Gastrocnemius medialis (tissue), 4 donors: ENCODE measurements around the gene ENGASE. TPM values are rescaled to one million over a fixed set of nuclear protein-coding genes. Genes with fewer than 3 reads are reported as not detected.
"Not testable (repeated sequence)": the region's sequence is repeated elsewhere in the genome, so short reads cannot be mapped to it uniquely, and the experiment has no call there.

Source experiments
- ATAC-seq, 2 donors: fragments of 150-250 bp; one replicate each; pipeline ENCODE4 v1.9.1; 2016
- DNase-seq, 2 donors: peaks; one replicate each; pipeline ENCODE4 v3.0.0-alpha.2; 2019
- H3K27ac ChIP-seq, 4 donors: fragments of 200-600 bp; sonication (generic); 1 replicate in 1 of 4; 2 replicates in 3 of 4; pipeline ENCODE4 v1.5.1; 2016 to 2018; ENCODE audit warnings: mild to moderate bottlenecking in 2 of 4, moderate library complexity in 1 of 4
- H3K27me3 ChIP-seq, 3 donors: fragments of 200-600 bp; sonication (generic) in 2 of 3; 1 replicate in 1 of 3; 2 replicates in 2 of 3; pipeline versions ENCODE4 v1.5.1 to v1.6.0; 2016 to 2019; ENCODE audit warnings: mild to moderate bottlenecking in 1 of 3, moderate library complexity in 1 of 3
- H3K36me3 ChIP-seq, 2 donors: fragments of 200-600 bp; sonication (generic) in 1 of 2; one replicate each; pipeline ENCODE4 v1.5.1; 2017 to 2018
- H3K4me1 ChIP-seq, 2 donors: fragments of 200-600 bp; sonication (generic) in 1 of 2; one replicate each; pipeline ENCODE4 v1.5.1; 2016 to 2017; ENCODE audit warnings: mild to moderate bottlenecking in 2 of 2
- H3K4me3 ChIP-seq, 4 donors: fragments of 200-600 bp; sonication (generic) in 3 of 4; 1 replicate in 1 of 4; 2 replicates in 3 of 4; pipeline ENCODE4 v1.5.1; 2016 to 2019; ENCODE audit warnings: mild to moderate bottlenecking in 2 of 4
- H3K9me3 ChIP-seq, 3 donors: fragments of 200-600 bp; sonication (generic) in 2 of 3; 1 replicate in 1 of 3; 2 replicates in 2 of 3; pipeline ENCODE4 v1.5.1; 2016 to 2019
- POLR2A ChIP-seq, 2 donors: fragments of 450-650 bp; IDR thresholded peaks; one replicate each; pipeline ENCODE4 v1.6.1; 2017; ENCODE audit warnings: antibody characterized with exemption in 2 of 2, mild to moderate bottlenecking in 2 of 2, moderate library complexity in 2 of 2
- in situ Hi-C, 4 donors: fragments of 200-750 bp; cut with MboI; loops; one replicate each; pipeline versions ENCODE4 v1.15.0 to v1.8.0; 2017; ENCODE audit warnings: low sequenced_read_pairs in 4 of 4
- intact Hi-C: fragments of 100-400 bp; cut with DNase I; formaldehyde crosslinking; loops from one replicate; pipeline ENCODE4 v1.15.1; 2023; ENCODE audit warnings: low total_unique reads
- total RNA-seq, 4 donors: library from RNA; depleted of rRNA; stranded (reverse); fragments of >200 nt; gene quantifications; one replicate each; pipeline versions ENCODE4 v1.1.0 to v1.2.3, GENCODE V29; 2016
- TF ChIP-seq, protein P1 (sequence below), 5 experiments: fragments of 450-650 bp in 3 of 5; fragments of 200-600 bp in 2 of 5; sonication (generic) in 2 of 5; IDR thresholded peaks in 4 of 5; conservative IDR thresholded peaks in 1 of 5; 1 replicate in 4 of 5; 2 replicates in 1 of 5; pipeline ENCODE4 v1.5.1; 2016 to 2019; ENCODE audit warnings: antibody characterized with exemption in 5 of 5, mild to moderate bottlenecking in 3 of 5, moderate library complexity in 3 of 5

The ENGASE gene
- total RNA-seq, 4 donors from 2014 or later = 5.1 to 14.2 (median 9.3) TPM

DNA sequence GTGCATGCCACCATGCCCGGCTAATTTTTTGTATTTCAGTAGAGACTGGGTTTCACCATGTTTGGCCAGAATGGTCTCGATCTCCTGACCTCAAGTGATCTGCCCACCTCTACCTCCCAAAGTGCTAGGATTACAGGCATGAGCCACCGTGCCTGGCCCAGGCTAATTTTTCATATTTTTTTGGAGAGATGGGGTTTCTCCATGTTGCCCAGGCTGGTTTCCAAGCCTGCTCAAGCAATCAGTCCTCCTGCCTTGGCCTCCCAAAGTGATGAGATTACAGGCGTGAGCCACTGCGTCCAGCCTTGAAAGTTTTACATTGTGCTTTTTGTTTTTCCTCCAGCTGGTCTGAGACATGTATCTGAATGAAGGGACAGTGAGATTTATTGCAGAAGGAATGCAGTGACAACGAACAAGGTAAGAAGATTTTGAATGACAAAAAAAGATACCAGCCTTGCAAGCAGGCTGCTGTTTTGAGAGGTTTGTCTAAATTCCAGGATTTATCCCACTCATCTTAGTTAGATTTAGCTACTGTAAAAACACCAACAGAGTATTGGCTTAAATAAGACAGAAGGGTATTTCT is 3.4 kb upstream of the ENGASE start:
- no peaks in the 10 kb centered on the region for H3K9me3 ChIP-seq
- intact Hi-C loops (loop anchor here (10.0 kb wide), 1 partner anchor 234 kb away; no protein-coding TSS in a partner anchor), in situ Hi-C loops (loop anchor here (25.0 kb wide), 1 partner anchor 316 kb away; no protein-coding TSS in a partner anchor)

GRCh38 chr17:79072544-79072943 is 2.1 kb upstream of the ENGASE start:
- ATAC-seq (no peak), DNase-seq (no peak)
- no peak overlapping the region for H3K27ac ChIP-seq
- intact Hi-C loops (loop anchor here (10.0 kb wide), 1 partner anchor 232 kb away; no protein-coding TSS in a partner anchor), in situ Hi-C loops (loop anchor here (25.0 kb wide), 1 partner anchor 315 kb away; no protein-coding TSS in a partner anchor)
- H3K27me3 ChIP-seq = no peaks in the 10 kb centered on the region
- no peak for TF ChIP-seq POLR2A (IDR thresholded peaks at IDR 0.05)
- TF ChIP-seq, protein P1, sequence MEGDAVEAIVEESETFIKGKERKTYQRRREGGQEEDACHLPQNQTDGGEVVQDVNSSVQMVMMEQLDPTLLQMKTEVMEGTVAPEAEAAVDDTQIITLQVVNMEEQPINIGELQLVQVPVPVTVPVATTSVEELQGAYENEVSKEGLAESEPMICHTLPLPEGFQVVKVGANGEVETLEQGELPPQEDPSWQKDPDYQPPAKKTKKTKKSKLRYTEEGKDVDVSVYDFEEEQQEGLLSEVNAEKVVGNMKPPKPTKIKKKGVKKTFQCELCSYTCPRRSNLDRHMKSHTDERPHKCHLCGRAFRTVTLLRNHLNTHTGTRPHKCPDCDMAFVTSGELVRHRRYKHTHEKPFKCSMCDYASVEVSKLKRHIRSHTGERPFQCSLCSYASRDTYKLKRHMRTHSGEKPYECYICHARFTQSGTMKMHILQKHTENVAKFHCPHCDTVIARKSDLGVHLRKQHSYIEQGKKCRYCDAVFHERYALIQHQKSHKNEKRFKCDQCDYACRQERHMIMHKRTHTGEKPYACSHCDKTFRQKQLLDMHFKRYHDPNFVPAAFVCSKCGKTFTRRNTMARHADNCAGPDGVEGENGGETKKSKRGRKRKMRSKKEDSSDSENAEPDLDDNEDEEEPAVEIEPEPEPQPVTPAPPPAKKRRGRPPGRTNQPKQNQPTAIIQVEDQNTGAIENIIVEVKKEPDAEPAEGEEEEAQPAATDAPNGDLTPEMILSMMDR (IDR thresholded peaks at IDR 0.05 in 4 of 5, conservative IDR thresholded peaks at IDR 0.05 in 1 of 5) = no peak
- H3K36me3 ChIP-seq = no peaks in the 10 kb centered on the region
- no peaks in the 10 kb centered on the region for H3K9me3 ChIP-seq
- H3K4me1 ChIP-seq = peaks cover 24 to 26% of the 10 kb centered on the region in 2 donors
- no peak overlapping the region for H3K4me3 ChIP-seq

More for the DNA sequence above, 3.4 kb upstream of the ENGASE start:
- Histone ChIP-seq H3K4me3 (no peak overlapping the region), H3K36me3 (no peaks in the 10 kb centered on the region), H3K27ac (no peak overlapping the region), H3K27me3 (no peaks in the 10 kb centered on the region), H3K4me1 (peaks cover 11 to 13% of the 10 kb centered on the region in 2 donors)
- ATAC-seq (no peak), DNase-seq (no peak)
- no peak for TF ChIP-seq POLR2A (IDR thresholded peaks at IDR 0.05)
- TF ChIP-seq, protein P1 (IDR thresholded peaks at IDR 0.05 in 4 of 5, conservative IDR thresholded peaks at IDR 0.05 in 1 of 5) = no peak

- in situ Hi-C loops (loop anchor here (25.0 kb wide), 1 partner anchor 314 kb away; no protein-coding TSS in a partner anchor), intact Hi-C loops (loop anchor here (10.0 kb wide), 1 partner anchor 232 kb away; no protein-coding TSS in a partner anchor)
- H3K9me3 ChIP-seq = no peaks in the 10 kb centered on the region
- H3K36me3 ChIP-seq = peaks cover 0 to 2% of the 10 kb centered on the region in 2 donors
- DNase-seq (no peak), ATAC-seq (no peak)
- TF ChIP-seq, protein P1 (IDR thresholded peaks at IDR 0.05 in 4 of 5, conservative IDR thresholded peaks at IDR 0.05 in 1 of 5) = no peak
- no peak for TF ChIP-seq POLR2A (IDR thresholded peaks at IDR 0.05)
- H3K27me3 ChIP-seq = no peaks in the 10 kb centered on the region
- peak overlapping the region in 1 of 4 donors; percentile 93 for H3K27ac ChIP-seq
- H3K4me3 ChIP-seq = no peak overlapping the region
- peaks cover 30 to 32% of the 10 kb centered on the region in 2 donors for H3K4me1 ChIP-seq
Measured at GRCh38 chr17:79073016-79073705, 1.5 kb upstream of the ENGASE start.

GRCh38 chr17:79073706-79074088 is 927 bp upstream of the ENGASE start:
- Histone ChIP-seq H3K4me3 (no peak overlapping the region), H3K9me3 (no peaks in the 10 kb centered on the region), H3K4me1 (peaks cover 30 to 35% of the 10 kb centered on the region in 2 donors), H3K36me3 (peaks cover 0 to 7% of the 10 kb centered on the region in 2 donors), H3K27me3 (no peaks in the 10 kb centered on the region), H3K27ac (peak overlapping the region in 2 of 4 donors; percentile 93 to 98)
- TF ChIP-seq, protein P1 (IDR thresholded peaks at IDR 0.05 in 4 of 5, conservative IDR thresholded peaks at IDR 0.05 in 1 of 5) = no peak
- no peak for TF ChIP-seq POLR2A (IDR thresholded peaks at IDR 0.05)
- DNase-seq (no peak), ATAC-seq (no peak)
- in situ Hi-C loops = loop anchor here (25.0 kb wide), 1 partner anchor 314 kb away; no protein-coding TSS in a partner anchor
- intact Hi-C loops = loop anchor here (10.0 kb wide), 1 partner anchor 231 kb away; no protein-coding TSS in a partner anchor

DNA sequence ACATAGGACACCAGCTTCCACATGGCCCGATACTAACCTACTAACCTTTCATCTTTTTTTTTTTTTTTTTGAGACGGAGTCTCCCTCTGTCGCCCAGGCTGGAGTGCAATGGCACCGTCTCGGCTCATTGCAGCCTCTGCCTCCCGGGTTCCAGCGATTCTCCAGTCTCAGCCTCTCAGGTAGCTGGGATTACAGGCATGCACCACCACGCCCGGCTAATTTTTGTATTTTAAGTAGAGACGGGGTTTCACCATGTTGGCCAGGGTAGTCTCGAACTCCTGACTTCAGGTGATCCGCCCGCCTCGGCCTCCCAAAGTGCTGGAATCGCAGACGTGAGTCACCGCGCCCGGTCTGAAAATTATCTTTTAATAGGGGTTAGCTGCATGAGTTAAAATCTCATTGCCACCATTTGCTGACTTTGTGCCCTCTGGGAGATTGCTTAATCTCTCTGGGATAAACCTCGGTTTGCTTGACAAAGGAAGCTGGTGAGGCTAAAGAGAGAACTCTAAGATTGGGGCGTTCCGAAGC is 439 bp upstream of the ENGASE start:
- in situ Hi-C loops = loop anchor here (25.0 kb wide), 1 partner anchor 313 kb away; no protein-coding TSS in a partner anchor
- intact Hi-C loops = loop anchor here (10.0 kb wide), 1 partner anchor 231 kb away; no protein-coding TSS in a partner anchor
- H3K27ac ChIP-seq = peak overlapping the region; percentile 87 to 98 (median 93)

More for the DNA sequence above, 439 bp upstream of the ENGASE start:
- ATAC-seq, DNase-seq, H3K27me3 ChIP-seq, H3K9me3 ChIP-seq: not testable (repeated sequence)
- peaks cover 0 to 12% of the 10 kb centered on the region in 2 donors for H3K36me3 ChIP-seq
- peaks cover 30 to 35% of the 10 kb centered on the region in 2 donors for H3K4me1 ChIP-seq
- peak overlapping the region; percentile 49 to 88 (median 74) for H3K4me3 ChIP-seq
